Frontal cortex (tissue), 4 donors: ENCODE results near the gene SLC26A6. TPM values are rescaled to one million over a fixed set of nuclear protein-coding genes. Genes with fewer than 3 reads are reported as not detected.

Experiments used
- DNase-seq, 2 donors: peaks; one replicate each; pipeline ENCODE4 v3.0.0; 2012; ENCODE audit warnings: low spot score in 2 of 2
- FAIRE-seq: peaks from 2 replicates; lab custom pipeline; 2012; peaks lifted over from hg19 to GRCh38; lab: Jason Lieb, UNC
- total RNA-seq: library from RNA; depleted of rRNA; stranded (reverse); fragments of >200 nt; gene quantifications from one replicate; pipeline ENCODE4 v1.2.3, GENCODE V29; 2014
- donor health status: control.
- donor health status: control.
- donor health status: control.

SLC26A6 gene
- total RNA-seq, 1 donor from 2014 or later = 4.1 TPM

DNA sequence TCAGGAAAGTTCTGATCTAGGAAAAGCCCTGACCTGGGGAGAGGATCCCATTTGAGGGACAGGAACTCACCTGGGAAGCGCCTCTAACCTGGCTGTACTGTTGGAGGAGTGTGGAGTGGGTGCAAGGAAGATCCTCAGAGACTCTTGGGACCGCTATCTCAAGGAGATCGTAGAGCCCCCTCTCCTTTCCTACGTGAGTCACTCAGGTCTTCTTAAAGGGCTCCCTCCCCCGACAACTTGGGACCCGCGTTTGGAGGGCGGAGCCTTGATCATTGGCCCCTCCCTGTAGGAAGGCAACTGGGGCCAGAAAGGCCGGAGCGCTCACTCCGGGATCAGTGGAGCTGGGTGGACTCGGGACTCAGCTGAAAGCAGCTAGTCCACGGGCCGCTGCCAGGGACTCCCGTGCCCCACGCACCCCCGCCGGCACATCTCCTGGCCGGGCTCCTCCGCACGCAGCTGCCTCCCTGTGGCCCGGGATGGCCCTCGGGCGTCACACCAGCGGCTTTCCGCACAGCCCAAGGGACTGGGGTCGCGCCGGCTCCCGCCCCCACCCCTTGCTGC is 520 bp downstream of the SLC26A6 start:
- FAIRE-seq = no peak

GRCh38 chr3:48633743-48634142 is 1.5 kb downstream of the SLC26A6 start:
- no peak for DNase-seq
- no peak for FAIRE-seq

More for the DNA sequence above, 520 bp downstream of the SLC26A6 start:
- DNase-seq = peak in 1 of 2 donors; percentile 77

GRCh38 chr3:48633256-48633655 is 2.0 kb downstream of the SLC26A6 start:
- DNase-seq (no peak), FAIRE-seq (no peak)

- DNase-seq (no peak), FAIRE-seq (no peak)
These were observed 3.5 kb downstream of the SLC26A6 start for GRCh38 chr3:48631516-48632448.

GRCh38 chr3:48630833-48631232 is 4.4 kb downstream of the SLC26A6 start:
- FAIRE-seq = no peak
- no peak for DNase-seq

GRCh38 chr3:48630407-48630806 is 4.9 kb downstream of the SLC26A6 start:
- FAIRE-seq (no peak), DNase-seq (no peak)

DNA sequence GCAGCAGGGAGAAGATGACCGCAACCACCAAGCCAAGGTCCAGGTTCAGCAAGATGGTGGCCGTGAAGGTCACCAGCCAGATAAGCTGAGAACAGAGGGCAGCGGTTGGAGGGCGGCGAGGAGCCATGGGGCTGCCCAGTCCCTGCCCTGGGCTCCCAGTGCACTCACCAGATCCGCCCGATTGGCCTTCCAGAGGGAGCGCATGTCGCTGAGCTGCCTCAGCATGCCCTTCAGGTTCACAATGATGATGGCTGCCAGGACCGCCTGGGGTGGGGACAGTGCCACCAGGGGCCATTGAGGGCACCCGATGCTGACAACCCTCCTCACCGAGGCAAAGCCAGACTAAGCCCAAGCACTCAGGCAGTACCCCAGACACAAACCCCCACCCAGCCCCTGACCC is 5.4 kb downstream of the SLC26A6 start:
- FAIRE-seq (no peak), DNase-seq (no peak)

DNA sequence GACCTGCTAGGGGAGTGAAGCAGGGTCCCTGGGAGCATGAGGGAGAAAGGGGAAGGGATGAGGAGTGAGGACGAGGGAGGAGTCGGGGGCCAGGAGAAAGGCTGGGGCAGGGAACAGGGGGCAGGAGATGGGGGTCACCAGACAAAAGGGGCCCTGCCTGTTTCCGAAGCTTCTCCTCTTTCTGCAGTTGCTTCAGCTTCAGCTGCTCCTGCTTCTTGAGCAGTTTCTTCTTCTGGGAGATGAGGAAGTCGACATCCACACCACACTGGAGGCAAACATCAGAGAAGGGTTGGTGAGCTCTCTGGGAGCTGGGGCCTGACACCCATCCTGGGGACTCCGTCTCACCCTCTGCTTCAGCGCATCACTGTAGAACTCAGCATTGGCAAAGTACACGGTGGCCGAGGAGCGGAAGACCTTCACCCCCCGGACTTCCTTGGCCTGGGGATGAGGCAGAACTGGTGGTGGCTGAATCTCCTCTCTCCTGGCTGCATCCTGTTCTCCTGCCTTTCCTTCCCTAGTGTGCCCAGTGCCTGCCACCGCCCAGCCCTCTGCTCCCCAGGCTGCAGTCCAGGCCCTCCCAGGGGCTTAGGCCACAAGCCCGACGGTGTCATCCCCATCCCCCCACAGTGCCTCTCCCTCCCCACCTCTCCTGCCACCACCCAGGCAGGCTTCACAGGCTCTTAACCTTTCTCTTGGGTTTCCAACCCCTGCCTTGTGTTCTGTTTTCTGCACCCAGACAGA is 6.8 kb downstream of the SLC26A6 start:
- no peak for FAIRE-seq
- no peak for DNase-seq

- FAIRE-seq (no peak), DNase-seq (no peak)
These were observed 9.7 kb downstream of the SLC26A6 start for GRCh38 chr3:48625600-48625999.

GRCh38 chr3:48624767-48625166 is 10.5 kb downstream of the SLC26A6 start:
- FAIRE-seq = no peak
- DNase-seq = no peak

DNA sequence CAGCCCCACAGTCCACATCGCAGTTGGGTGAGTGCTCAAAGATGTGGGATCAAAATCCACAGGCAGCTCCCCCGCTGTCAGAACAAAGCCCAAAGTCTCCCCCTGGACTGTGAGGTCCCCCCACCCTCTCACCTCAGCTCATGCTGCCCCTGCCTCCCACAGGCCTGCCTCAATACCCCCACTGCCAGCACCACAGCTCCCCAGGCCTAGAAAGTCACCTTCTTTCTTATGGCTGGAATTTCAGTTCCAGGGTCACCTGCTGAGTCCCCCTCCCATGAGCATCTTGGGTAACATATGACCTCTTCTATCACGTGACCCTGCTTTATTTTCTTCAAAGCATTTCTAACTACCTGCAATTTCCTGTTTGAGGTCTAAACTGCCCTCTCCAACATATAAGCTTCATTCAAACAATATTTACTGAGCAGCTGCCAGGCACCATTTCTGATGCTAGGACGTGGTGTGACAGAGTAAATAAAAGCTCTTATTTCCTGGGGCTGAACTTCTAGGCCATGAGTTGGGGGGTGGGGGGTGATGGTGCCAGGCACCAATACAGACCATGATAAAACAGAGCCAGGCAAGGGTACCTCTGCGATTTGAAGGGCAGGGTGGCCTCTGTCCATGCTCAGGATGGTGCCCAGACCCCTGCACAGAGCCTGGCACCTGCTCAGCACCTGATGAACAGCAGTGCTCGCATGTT is 11.3 kb downstream of the SLC26A6 start:
- FAIRE-seq = no peak
- DNase-seq = no peak

DNA sequence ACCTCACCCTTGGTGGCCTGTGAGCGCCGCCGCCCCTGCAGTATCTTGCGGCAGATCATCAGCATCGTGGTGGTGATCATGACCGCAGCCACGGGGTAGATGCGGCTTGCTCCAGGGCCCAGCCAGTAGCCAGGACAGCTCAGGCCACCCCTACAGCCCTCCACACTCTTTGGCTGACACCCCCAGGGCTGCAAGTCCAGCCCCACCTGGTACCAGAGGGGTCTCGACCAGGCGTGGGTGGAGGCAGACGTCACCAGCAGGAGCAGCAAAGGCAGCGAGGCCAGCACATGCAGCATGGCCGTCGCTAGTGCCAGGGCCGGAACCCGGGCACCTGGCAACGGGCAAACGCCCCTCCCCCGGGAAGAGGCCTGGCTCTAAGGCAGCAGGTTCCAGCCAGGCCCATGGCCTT is 13.8 kb downstream of the SLC26A6 start, which contains the start of gene TMEM89:
Gene TMEM89 (minus strand): TSS at position 309 of the 409 bp plus-strand sequence. CDS start 13 bp downstream, at position 296.
- no peak for DNase-seq

GRCh38 chr3:48619541-48620524 is 15.4 kb downstream of the SLC26A6 start:
- DNase-seq = no peak
- no peak for FAIRE-seq

More for the DNA sequence above, 13.8 kb downstream of the SLC26A6 start, which contains the start of gene TMEM89:
- no peak for FAIRE-seq

- FAIRE-seq (no peak), DNase-seq (no peak)
These were observed 17.7 kb downstream of the SLC26A6 start for GRCh38 chr3:48617559-48617958.

DNA sequence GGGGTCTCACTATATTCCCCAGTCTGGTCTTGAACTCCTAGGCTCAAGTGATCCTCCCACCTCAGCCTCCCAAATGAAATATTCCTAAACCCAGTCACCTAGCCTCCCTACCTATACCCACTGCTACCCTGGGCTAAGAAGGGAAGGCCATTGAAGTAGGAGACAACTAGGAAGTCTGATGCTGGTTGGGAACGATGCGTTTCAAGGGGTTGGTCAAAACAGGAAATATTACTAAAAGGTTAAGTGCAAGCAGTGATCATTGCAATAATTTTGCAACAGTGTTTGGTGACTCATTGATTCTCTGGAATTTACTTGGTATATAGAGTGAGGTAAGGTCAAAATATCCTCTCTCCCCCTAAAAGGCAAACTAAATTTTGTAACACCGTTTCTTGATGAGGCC is 21.2 kb downstream of the SLC26A6 start:
- FAIRE-seq = no peak
- DNase-seq = no peak

- DNase-seq (no peak), FAIRE-seq (no peak)
These were observed 23.0 kb downstream of the SLC26A6 start for GRCh38 chr3:48612309-48612708.

DNA sequence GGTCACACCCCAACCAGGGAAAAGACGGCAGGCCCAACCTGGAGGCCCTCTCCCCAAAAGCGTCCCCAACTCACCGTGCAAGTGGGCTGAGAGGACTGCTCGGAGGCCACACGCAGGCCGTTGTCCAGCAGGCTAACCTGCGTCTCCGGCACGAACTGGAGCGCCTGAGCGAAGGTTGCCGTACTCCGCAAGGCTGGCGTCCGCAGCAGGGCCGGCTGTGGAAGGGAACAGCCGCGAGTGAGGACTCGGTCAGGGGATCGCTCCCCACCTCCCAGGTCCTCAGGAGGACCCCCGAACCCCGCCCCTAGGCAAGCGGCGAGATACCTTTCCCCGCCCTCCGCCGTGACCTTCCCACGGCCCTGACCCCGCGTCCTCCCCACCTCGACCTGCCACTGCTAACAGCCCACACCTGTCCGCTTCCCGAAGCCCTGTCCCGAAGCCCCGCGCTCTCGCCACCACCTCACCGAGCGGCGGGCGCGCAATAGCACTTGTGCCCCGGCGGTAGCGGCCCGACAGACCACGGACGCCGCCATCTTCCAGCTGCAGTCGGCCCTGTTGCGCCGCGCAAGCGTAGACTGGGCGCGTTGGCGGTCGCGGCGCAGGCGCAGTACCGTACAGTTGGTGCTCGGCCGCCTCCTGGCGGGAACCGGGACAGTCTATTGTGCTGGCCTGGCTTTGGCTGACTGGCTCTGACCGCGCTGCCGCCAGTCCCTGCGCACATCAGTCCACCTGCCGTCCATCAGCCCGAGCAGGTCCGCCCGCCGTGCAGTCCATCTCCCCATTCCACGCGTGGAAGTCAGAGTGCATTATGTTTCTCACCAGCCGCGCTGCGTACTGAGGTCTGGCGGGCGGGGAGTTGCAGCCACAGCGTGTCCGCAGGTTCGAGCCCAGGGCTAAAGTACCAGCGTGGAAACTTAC is 25.9 kb downstream of the SLC26A6 start, which contains the start of gene UQCRC1:
Gene UQCRC1 (minus strand): TSS at position 559 of the 918 bp plus-strand sequence. CDS start 26 bp downstream, at position 533.
- FAIRE-seq (no peak), DNase-seq (peak; percentile 89 to 93)
